ENCODE data around the gene SOWAHA. TPM values are rescaled to one million over a fixed set of nuclear protein-coding genes. Genes with fewer than 3 reads are reported as not detected.

SOWAHA gene
- total RNA-seq, 1 experiment from 2014 or later: 0.20 TPM

DNA sequence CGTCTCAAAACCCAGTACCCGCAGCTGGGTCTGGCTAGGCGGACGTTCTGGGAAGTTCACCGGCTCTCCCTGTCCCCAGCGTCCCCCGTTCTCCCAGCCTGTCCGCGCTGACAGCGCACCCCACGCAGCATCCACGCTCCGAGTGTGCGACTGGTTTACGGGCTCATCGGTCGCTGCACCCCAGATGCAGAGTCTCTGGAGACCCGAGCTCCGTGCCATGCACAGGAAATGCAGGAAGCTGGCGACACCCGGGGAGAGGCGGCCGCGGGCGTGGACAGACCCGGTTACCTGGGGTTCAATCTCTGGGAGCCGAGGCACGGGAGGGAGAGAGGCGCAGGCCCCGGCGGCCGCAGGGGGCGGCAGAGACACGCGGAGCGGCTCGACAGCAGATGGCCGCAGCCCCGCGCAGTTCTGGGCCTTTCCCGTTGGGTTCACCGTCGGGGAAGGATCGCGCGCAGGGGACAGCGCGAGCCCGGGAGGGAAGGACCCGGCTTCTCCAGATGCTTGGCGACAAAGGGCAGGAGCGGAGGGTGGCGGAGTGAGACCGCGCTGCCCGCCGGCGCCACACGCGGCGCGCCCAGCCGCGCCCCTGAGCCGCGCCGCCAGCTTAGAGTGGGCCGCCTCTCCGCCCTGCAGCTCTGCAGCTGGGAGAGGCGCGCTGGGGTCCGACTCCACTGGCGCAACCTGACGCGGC is 16.8 kb downstream of the SOWAHA start:
- H3K23ac ChIP-seq (ENCODE audit: insufficient read length, low read depth, low read length): no peak overlapping the region
- H3K79me1 ChIP-seq (ENCODE audit: insufficient read depth, low read depth, low read length, poor library complexity, severe bottlenecking): no peaks in the 10 kb centered on the region
- H3K9me3 ChIP-seq (ENCODE audit: control insufficient read depth, low read depth, low read length): no peaks in the 10 kb centered on the region
- H3K79me2 ChIP-seq (ENCODE audit: insufficient read depth, low read length): no peaks in the 10 kb centered on the region
- H3K18ac ChIP-seq (ENCODE audit: insufficient read length, low read depth, low read length): no peak overlapping the region
- no peak overlapping the region for H2BK120ac ChIP-seq (ENCODE audit: low read depth, low read length, poor library complexity, severe bottlenecking)
- WGBS (ENCODE audit: extremely low coverage, insufficient read length, low lambda C conversion rate): no CpG with 5 or more reads among the region's 75 CpGs
- no peak overlapping the region for H2AK5ac ChIP-seq (ENCODE audit: insufficient read length, low read length)
- 0 out of 7 replicates have a peak overlapping the region, but pooled peaks of 1 of the 3 experiments have one; percentile 53 for H3K27ac Mint-ChIP-seq
- H2AFZ ChIP-seq (ENCODE audit: low read length): no peak overlapping the region
- H3K36me3 Mint-ChIP-seq (ENCODE audit: insufficient read depth in 1 of 3, low read depth in 3 of 3): peaks cover 0 to 3% (median 3%) of the 10 kb centered on the region in 3 experiments; a peak in 4 of 7 replicates
- no peak overlapping the region for H2BK15ac ChIP-seq (ENCODE audit: low read depth, low read length)
- no peaks in the 10 kb centered on the region for H4K20me1 ChIP-seq (ENCODE audit: control insufficient read depth, insufficient read depth, insufficient read length)
- H3K9ac ChIP-seq (ENCODE audit: extremely low read depth, insufficient read length, low read length): peak overlapping the region; percentile 13
- H3K56ac ChIP-seq (ENCODE audit: insufficient read length, low read depth, low read length): no peak overlapping the region
- peaks cover 21% of the 10 kb centered on the region; the same call in 1 of the 2 replicates for H3K27me3 ChIP-seq (ENCODE audit: insufficient read depth, low read length)
- no peak overlapping the region for H3K27ac ChIP-seq (ENCODE audit: insufficient read length, low read depth, low read length)
- H4K8ac ChIP-seq (replicated peaks; ENCODE audit: insufficient read length, low read depth, low read length): no peak overlapping the region
- peaks cover 21% of the 10 kb centered on the region for H3K23me2 ChIP-seq (ENCODE audit: insufficient read length, low read depth, low read length, poor library complexity, severe bottlenecking)
- H4K91ac ChIP-seq (ENCODE audit: insufficient read length, low read depth, low read length): no peak overlapping the region
- no peaks in the 10 kb centered on the region; a peak in 1 of 5 replicates for H3K9me3 Mint-ChIP-seq
- H3K27me3 Mint-ChIP-seq (ENCODE audit: low read depth): peaks cover 69% of the 10 kb centered on the region
- H3K4me1 ChIP-seq (ENCODE audit: insufficient read depth, low read length): peaks cover 2% of the 10 kb centered on the region
- peak; percentile 72 for DNase-seq
- peak overlapping the region; percentile 38 for H3K14ac ChIP-seq (ENCODE audit: insufficient read depth, low read length)
- no peak overlapping the region for H2BK12ac ChIP-seq (ENCODE audit: insufficient read length, low read depth, low read length)
- no peak overlapping the region for H4K5ac ChIP-seq (ENCODE audit: insufficient read length, low read depth, low read length)
- TF ChIP-seq, protein P1, sequence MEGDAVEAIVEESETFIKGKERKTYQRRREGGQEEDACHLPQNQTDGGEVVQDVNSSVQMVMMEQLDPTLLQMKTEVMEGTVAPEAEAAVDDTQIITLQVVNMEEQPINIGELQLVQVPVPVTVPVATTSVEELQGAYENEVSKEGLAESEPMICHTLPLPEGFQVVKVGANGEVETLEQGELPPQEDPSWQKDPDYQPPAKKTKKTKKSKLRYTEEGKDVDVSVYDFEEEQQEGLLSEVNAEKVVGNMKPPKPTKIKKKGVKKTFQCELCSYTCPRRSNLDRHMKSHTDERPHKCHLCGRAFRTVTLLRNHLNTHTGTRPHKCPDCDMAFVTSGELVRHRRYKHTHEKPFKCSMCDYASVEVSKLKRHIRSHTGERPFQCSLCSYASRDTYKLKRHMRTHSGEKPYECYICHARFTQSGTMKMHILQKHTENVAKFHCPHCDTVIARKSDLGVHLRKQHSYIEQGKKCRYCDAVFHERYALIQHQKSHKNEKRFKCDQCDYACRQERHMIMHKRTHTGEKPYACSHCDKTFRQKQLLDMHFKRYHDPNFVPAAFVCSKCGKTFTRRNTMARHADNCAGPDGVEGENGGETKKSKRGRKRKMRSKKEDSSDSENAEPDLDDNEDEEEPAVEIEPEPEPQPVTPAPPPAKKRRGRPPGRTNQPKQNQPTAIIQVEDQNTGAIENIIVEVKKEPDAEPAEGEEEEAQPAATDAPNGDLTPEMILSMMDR (conservative IDR thresholded peaks at IDR 0.05): peak; percentile 81
- H3K4me1 Mint-ChIP-seq: peaks cover 9 to 17% of the 10 kb centered on the region in 2 experiments
- H2BK5ac ChIP-seq (ENCODE audit: insufficient read length, low read length): no peak overlapping the region
- H3K4ac ChIP-seq (ENCODE audit: low read depth, low read length): no peak overlapping the region
- H3K4me3 Mint-ChIP-seq: peak overlapping the region; percentile 76 to 85
- H3T11ph ChIP-seq (ENCODE audit: low read length): no peak overlapping the region
- H3K4me2 ChIP-seq (ENCODE audit: insufficient read depth, insufficient read length, low read length): peak overlapping the region; percentile 39
- no peak overlapping the region for H2BK20ac ChIP-seq (ENCODE audit: low read depth, low read length, poor library complexity, severe bottlenecking)
